Measurements from ENCODE around the gene EIF3J. TPM values are rescaled to one million over a fixed set of nuclear protein-coding genes. Genes with fewer than 3 reads are reported as not detected.

EIF3J gene
- total and polyA plus RNA-seq, 2 donors from 2014 or later, result 49.8 to 69.1 TPM

DNA sequence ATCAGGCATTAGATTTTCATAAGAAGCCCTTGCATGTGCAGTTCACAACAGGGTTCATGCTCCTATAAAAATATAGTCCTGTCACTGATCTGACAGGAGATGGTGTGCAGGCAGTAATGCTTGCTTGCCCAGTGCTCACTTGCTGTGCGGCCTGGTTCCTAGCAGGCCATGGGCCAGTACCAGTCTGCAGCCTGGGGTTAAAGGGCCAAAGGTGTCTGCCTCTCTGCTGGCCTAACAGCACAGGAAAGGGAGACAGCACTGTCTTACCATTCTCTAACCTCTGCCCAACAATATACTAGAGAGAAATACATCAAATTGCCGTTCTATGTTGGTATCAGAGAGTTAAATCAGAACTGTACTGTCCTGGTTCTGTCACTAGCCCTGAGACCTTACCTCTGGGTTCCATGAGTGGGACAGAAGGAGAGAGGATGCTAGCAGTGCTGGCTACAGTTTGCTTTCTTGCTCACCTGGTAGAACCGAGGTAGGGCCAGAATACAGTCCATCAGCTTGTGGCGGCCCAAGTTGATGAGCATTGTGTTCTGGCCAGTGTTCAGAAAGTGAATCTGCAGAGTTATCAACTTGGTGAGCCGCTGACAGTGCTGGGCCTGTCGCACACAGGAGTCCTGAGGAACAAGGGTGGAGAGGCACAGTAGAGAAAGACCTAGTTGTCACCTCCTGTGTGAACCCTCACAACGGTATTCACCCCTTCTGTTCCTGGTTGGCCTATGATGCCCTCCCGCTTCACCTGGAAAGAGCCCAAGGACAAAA, 28.6 kb downstream of the EIF3J start:
- Histone ChIP-seq H3K27ac (ENCODE audit: low read depth in 2 of 2, low read length in 2 of 2) (no peak overlapping the region), H3K27me3 (ENCODE audit: control insufficient read depth, insufficient read depth, low read length) (no peaks in the 10 kb centered on the region), H3K9ac (ENCODE audit: low read length in 3 of 3) (no peak overlapping the region), H3K4me1 (ENCODE audit: control insufficient read depth in 2 of 3, insufficient read depth in 2 of 3, low read depth in 1 of 3, low read length in 3 of 3) (no peaks in the 10 kb centered on the region), H3K4me3 (ENCODE audit: low read length in 3 of 3) (no peak overlapping the region), H3K36me3 (ENCODE audit: control insufficient read depth in 2 of 3, insufficient read depth in 3 of 3, low read length in 3 of 3) (peaks cover 23 to 59% (median 42%) of the 10 kb centered on the region in 3 donors), H3K9me3 (ENCODE audit: control insufficient read depth in 2 of 3, insufficient read depth in 1 of 3, low read length in 3 of 3) (peaks cover 0 to 7% (median 5%) of the 10 kb centered on the region in 3 donors)
- DNase-seq (no peak), FAIRE-seq (no peak)
- TF ChIP-seq, protein P1, sequence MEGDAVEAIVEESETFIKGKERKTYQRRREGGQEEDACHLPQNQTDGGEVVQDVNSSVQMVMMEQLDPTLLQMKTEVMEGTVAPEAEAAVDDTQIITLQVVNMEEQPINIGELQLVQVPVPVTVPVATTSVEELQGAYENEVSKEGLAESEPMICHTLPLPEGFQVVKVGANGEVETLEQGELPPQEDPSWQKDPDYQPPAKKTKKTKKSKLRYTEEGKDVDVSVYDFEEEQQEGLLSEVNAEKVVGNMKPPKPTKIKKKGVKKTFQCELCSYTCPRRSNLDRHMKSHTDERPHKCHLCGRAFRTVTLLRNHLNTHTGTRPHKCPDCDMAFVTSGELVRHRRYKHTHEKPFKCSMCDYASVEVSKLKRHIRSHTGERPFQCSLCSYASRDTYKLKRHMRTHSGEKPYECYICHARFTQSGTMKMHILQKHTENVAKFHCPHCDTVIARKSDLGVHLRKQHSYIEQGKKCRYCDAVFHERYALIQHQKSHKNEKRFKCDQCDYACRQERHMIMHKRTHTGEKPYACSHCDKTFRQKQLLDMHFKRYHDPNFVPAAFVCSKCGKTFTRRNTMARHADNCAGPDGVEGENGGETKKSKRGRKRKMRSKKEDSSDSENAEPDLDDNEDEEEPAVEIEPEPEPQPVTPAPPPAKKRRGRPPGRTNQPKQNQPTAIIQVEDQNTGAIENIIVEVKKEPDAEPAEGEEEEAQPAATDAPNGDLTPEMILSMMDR (IDR thresholded peaks at IDR 0.05; ENCODE audit: borderline replicate concordance, extremely low read depth, insufficient read depth), result no peak
- intact Hi-C loops (cut with DNase I), result no loop called here

- Histone ChIP-seq H3K9ac (ENCODE audit: low read length in 3 of 3) (no peak overlapping the region), H3K4me1 (ENCODE audit: control insufficient read depth in 2 of 3, insufficient read depth in 2 of 3, low read depth in 1 of 3, low read length in 3 of 3) (no peaks in the 10 kb centered on the region), H3K9me3 (ENCODE audit: control insufficient read depth in 2 of 3, insufficient read depth in 1 of 3, low read length in 3 of 3) (peaks cover 0 to 7% (median 5%) of the 10 kb centered on the region in 3 donors), H3K4me3 (ENCODE audit: low read length in 3 of 3) (no peak overlapping the region), H3K27me3 (ENCODE audit: control insufficient read depth, insufficient read depth, low read length) (no peaks in the 10 kb centered on the region), H3K36me3 (ENCODE audit: control insufficient read depth in 2 of 3, insufficient read depth in 3 of 3, low read length in 3 of 3) (peaks cover 23 to 59% (median 36%) of the 10 kb centered on the region in 3 donors), H3K27ac (ENCODE audit: low read depth in 2 of 2, low read length in 2 of 2) (no peak overlapping the region)
- intact Hi-C loops (cut with DNase I), result no loop called here
- DNase-seq (no peak), FAIRE-seq (no peak)
- TF ChIP-seq, protein P1 (IDR thresholded peaks at IDR 0.05; ENCODE audit: borderline replicate concordance, extremely low read depth, insufficient read depth), result no peak
Measured at GRCh38 chr15:44566155-44566540, 29.2 kb downstream of the EIF3J start.

GRCh38 chr15:44568338-44568737, 31.4 kb downstream of the EIF3J start:
- H3K27ac ChIP-seq (ENCODE audit: low read depth in 2 of 2, low read length in 2 of 2), result no peak overlapping the region
- intact Hi-C loops (cut with DNase I), result no loop called here
- H3K4me3 ChIP-seq (ENCODE audit: low read length in 3 of 3), result no peak overlapping the region
- TF ChIP-seq, protein P1 (IDR thresholded peaks at IDR 0.05; ENCODE audit: borderline replicate concordance, extremely low read depth, insufficient read depth), result no peak
- H3K36me3 ChIP-seq (ENCODE audit: control insufficient read depth in 2 of 3, insufficient read depth in 3 of 3, low read length in 3 of 3), result peaks cover 23 to 59% (median 38%) of the 10 kb centered on the region in 3 donors
- FAIRE-seq, result no peak
- peaks cover 0 to 7% (median 5%) of the 10 kb centered on the region in 3 donors for H3K9me3 ChIP-seq (ENCODE audit: control insufficient read depth in 2 of 3, insufficient read depth in 1 of 3, low read length in 3 of 3)
- no peak overlapping the region for H3K9ac ChIP-seq (ENCODE audit: low read length in 3 of 3)
- no peaks in the 10 kb centered on the region for H3K27me3 ChIP-seq (ENCODE audit: control insufficient read depth, insufficient read depth, low read length)
- no peaks in the 10 kb centered on the region for H3K4me1 ChIP-seq (ENCODE audit: control insufficient read depth in 2 of 3, insufficient read depth in 2 of 3, low read depth in 1 of 3, low read length in 3 of 3)
- peak in 1 of 5 donors; percentile 6 for DNase-seq
